Ascending aorta (tissue), 2 donors: ENCODE data around the gene RAB32. TPM values are rescaled to one million over a fixed set of nuclear protein-coding genes. Genes with fewer than 3 reads are reported as not detected.

Experiments
- DNase-seq, 2 donors: peaks; one replicate each; pipeline ENCODE4 v3.0.0-alpha.2; 2019; ENCODE audit warnings: low spot score in 2 of 2
- H3K27ac ChIP-seq, 2 donors: fragments of 200-600 bp; sonication (generic); one replicate each; pipeline ENCODE4 v1.5.1; 2016 to 2017; ENCODE audit warnings: mild to moderate bottlenecking in 1 of 2
- H3K27me3 ChIP-seq: fragments of 200-600 bp; sonication (generic); one replicate; pipeline ENCODE4 v1.5.1; 2017
- H3K36me3 ChIP-seq, 2 donors: fragments of 200-600 bp; sonication (generic); one replicate each; pipeline ENCODE4 v1.5.1; 2016
- H3K4me1 ChIP-seq, 2 donors: fragments of 200-600 bp; sonication (generic); one replicate each; pipeline ENCODE4 v1.5.1; 2016 to 2017; ENCODE audit warnings: mild to moderate bottlenecking in 1 of 2
- H3K4me3 ChIP-seq, 2 donors: fragments of 200-600 bp; sonication (generic); one replicate each; pipeline ENCODE4 v1.5.1; 2016 to 2017; ENCODE audit warnings: mild to moderate bottlenecking in 1 of 2
- H3K9me3 ChIP-seq, 2 donors: fragments of 200-600 bp; sonication (generic); one replicate each; pipeline ENCODE4 v1.5.1; 2016
- CTCF ChIP-seq, 3 experiments: fragments of 200-600 bp in 2 of 3; fragments of 450-650 bp in 1 of 3; sonication (generic) in 2 of 3; IDR thresholded peaks; one replicate each; pipeline ENCODE4 v1.5.1; 2016 to 2019; ENCODE audit warnings: antibody characterized with exemption in 3 of 3, mild to moderate bottlenecking in 1 of 3, moderate library complexity in 1 of 3
- intact Hi-C: fragments of 100-400 bp; cut with DNase I; formaldehyde crosslinking; loops from one replicate; pipeline ENCODE4 v1.15.1; 2023
- total RNA-seq: library from RNA; depleted of rRNA; stranded (reverse); fragments of >200 nt; gene quantifications from one replicate; pipeline ENCODE4 v1.1.0, GENCODE V29; 2016

Gene RAB32
- total RNA-seq, 1 donor from 2014 or later = 89.2 TPM

- intact Hi-C loops = no loop called here
- no peaks in the 10 kb centered on the region for H3K36me3 ChIP-seq
Measured at GRCh38 chr6:146593986-146594385, 50.4 kb downstream of the RAB32 start.

GRCh38 chr6:146594495-146594894 lies 50.9 kb downstream of the RAB32 start:
- intact Hi-C loops = no loop called here
- no peak for TF ChIP-seq CTCF (IDR thresholded peaks at IDR 0.05)
- H3K27me3 ChIP-seq = no peaks in the 10 kb centered on the region

More at GRCh38 chr6:146593986-146594385, 50.4 kb downstream of the RAB32 start:
- Histone ChIP-seq H3K9me3 (no peaks in the 10 kb centered on the region), H3K4me3 (no peak overlapping the region), H3K27ac (no peak overlapping the region), H3K4me1 (no peaks in the 10 kb centered on the region), H3K27me3 (no peaks in the 10 kb centered on the region)
- DNase-seq = no peak
- TF ChIP-seq CTCF (IDR thresholded peaks at IDR 0.05) = no peak

GRCh38 chr6:146595972-146596731 lies 52.5 kb downstream of the RAB32 start:
- no peaks in the 10 kb centered on the region for H3K9me3 ChIP-seq
- no peak overlapping the region for H3K27ac ChIP-seq
- H3K36me3 ChIP-seq = no peaks in the 10 kb centered on the region
- DNase-seq = no peak
- no peaks in the 10 kb centered on the region for H3K4me1 ChIP-seq
- H3K27me3 ChIP-seq = no peaks in the 10 kb centered on the region
- intact Hi-C loops = no loop called here
- no peak for TF ChIP-seq CTCF (IDR thresholded peaks at IDR 0.05)
- no peak overlapping the region for H3K4me3 ChIP-seq

More at GRCh38 chr6:146594495-146594894, 50.9 kb downstream of the RAB32 start:
- DNase-seq = no peak
- Histone ChIP-seq H3K27ac (no peak overlapping the region), H3K4me1 (no peaks in the 10 kb centered on the region), H3K4me3 (no peak overlapping the region), H3K36me3 (no peaks in the 10 kb centered on the region), H3K9me3 (no peaks in the 10 kb centered on the region)

- no peak within 1 kb of the TSS for H3K27ac ChIP-seq
- H3K4me1 ChIP-seq = no peaks in the 10 kb centered on the region
- H3K4me3 ChIP-seq = peak within 1 kb of the TSS; percentile 47 to 57
- no peaks in the 10 kb centered on the region for H3K36me3 ChIP-seq
- DNase-seq = peak in 1 of 2 donors; percentile 65
- TF ChIP-seq CTCF (IDR thresholded peaks at IDR 0.05) = no peak
- intact Hi-C loops = no loop called here
- no peaks in the 10 kb centered on the region for H3K27me3 ChIP-seq
- H3K9me3 ChIP-seq = no peaks in the 10 kb centered on the region
Measured at GRCh38 chr6:146598772-146599405, 55.3 kb downstream of the RAB32 start, which contains the start of gene ADGB. Gene ADGB, plus strand, starts transcription at chr6:146598972. Its CDS starts 69 bp downstream, at chr6:146599041.

- H3K27ac ChIP-seq = no peak overlapping the region
- DNase-seq = no peak
- TF ChIP-seq CTCF (IDR thresholded peaks at IDR 0.05) = no peak
- H3K36me3 ChIP-seq = no peaks in the 10 kb centered on the region
- H3K4me1 ChIP-seq = no peaks in the 10 kb centered on the region
- H3K9me3 ChIP-seq = no peaks in the 10 kb centered on the region
- intact Hi-C loops = no loop called here
- no peak overlapping the region for H3K4me3 ChIP-seq
- H3K27me3 ChIP-seq = no peaks in the 10 kb centered on the region
Measured at GRCh38 chr6:146601352-146601751, 57.7 kb downstream of the RAB32 start.
